ENCODE data around the gene CARD9. TPM values are rescaled to one million over a fixed set of nuclear protein-coding genes. Genes with fewer than 3 reads are reported as not detected.

Gene CARD9
- total RNA-seq, 1 experiment from 2014 or later, result 5.6 TPM

- TF ChIP-seq CTCF (conservative IDR thresholded peaks at IDR 0.05), result no peak
- Histone ChIP-seq H3K27ac (ENCODE audit: insufficient read length, low read depth, low read length) (no peak overlapping the region), H3K4ac (ENCODE audit: low read depth, low read length) (no peak overlapping the region), H2BK20ac (ENCODE audit: low read depth, low read length, poor library complexity, severe bottlenecking) (no peak overlapping the region), H3K9me3 (ENCODE audit: control insufficient read depth, low read depth, low read length) (no peaks in the 10 kb centered on the region), H3K14ac (ENCODE audit: insufficient read depth, low read length) (no peak overlapping the region; the same call in 1 of the 2 replicates), H3K23ac (ENCODE audit: insufficient read length, low read depth, low read length) (no peak overlapping the region), H4K8ac (replicated peaks; ENCODE audit: insufficient read length, low read depth, low read length) (no peak overlapping the region), H2BK12ac (ENCODE audit: insufficient read length, low read depth, low read length) (no peak overlapping the region), H4K5ac (ENCODE audit: insufficient read length, low read depth, low read length) (no peak overlapping the region), H4K20me1 (ENCODE audit: control insufficient read depth, insufficient read depth, insufficient read length) (no peaks in the 10 kb centered on the region), H2BK120ac (ENCODE audit: low read depth, low read length, poor library complexity, severe bottlenecking) (no peak overlapping the region), H3K79me2 (ENCODE audit: insufficient read depth, low read length) (no peaks in the 10 kb centered on the region), H3T11ph (ENCODE audit: low read length) (no peak overlapping the region), H3K79me1 (ENCODE audit: insufficient read depth, low read depth, low read length, poor library complexity, severe bottlenecking) (no peaks in the 10 kb centered on the region), H3K18ac (ENCODE audit: insufficient read length, low read depth, low read length) (no peak overlapping the region), H2BK5ac (ENCODE audit: insufficient read length, low read length) (no peak overlapping the region), H2AFZ (ENCODE audit: low read length) (no peak overlapping the region), H3K9ac (ENCODE audit: extremely low read depth, insufficient read length, low read length) (no peak overlapping the region), H3K56ac (ENCODE audit: insufficient read length, low read depth, low read length) (no peak overlapping the region), H3K4me2 (ENCODE audit: insufficient read depth, insufficient read length, low read length) (no peak overlapping the region), H4K91ac (ENCODE audit: insufficient read length, low read depth, low read length) (no peak overlapping the region), H3K23me2 (ENCODE audit: insufficient read length, low read depth, low read length, poor library complexity, severe bottlenecking) (no peaks in the 10 kb centered on the region), H3K4me1 (ENCODE audit: insufficient read depth, low read length) (no peaks in the 10 kb centered on the region), H3K27me3 (ENCODE audit: insufficient read depth, low read length) (no peaks in the 10 kb centered on the region), H2BK15ac (ENCODE audit: low read depth, low read length) (no peak overlapping the region), H2AK5ac (ENCODE audit: insufficient read length, low read length) (no peak overlapping the region)
- H3K9me3 Mint-ChIP-seq, result no peaks in the 10 kb centered on the region
- no peak for DNase-seq
- H3K4me1 Mint-ChIP-seq, result peaks cover 0 to 5% of the 10 kb centered on the region in 2 experiments; a peak in 1 of 4 replicates
- WGBS (ENCODE audit: extremely low coverage, insufficient read length, low lambda C conversion rate), result no CpG with 5 or more reads among the region's 8 CpGs
- H3K36me3 Mint-ChIP-seq (ENCODE audit: insufficient read depth in 1 of 3, low read depth in 3 of 3), result peaks cover 2 to 24% (median 6%) of the 10 kb centered on the region in 3 experiments; a peak in 4 of 7 replicates
- no peaks in the 10 kb centered on the region for H3K27me3 Mint-ChIP-seq (ENCODE audit: low read depth)
- H3K27ac Mint-ChIP-seq, result no peak overlapping the region
- no peak overlapping the region for H3K4me3 Mint-ChIP-seq
Measured at GRCh38 chr9:136376457-136376856, 3.0 kb upstream of the CARD9 start.

Data from H9 (cell line).